Glutamatergic neuron (in vitro differentiated cells): ENCODE data around the gene FCN2. TPM values are rescaled to one million over a fixed set of nuclear protein-coding genes. Genes with fewer than 3 reads are reported as not detected.

ENCODE experiments used
- DNase-seq: peaks from one replicate; pipeline ENCODE4 v3.0.0; 2022
- H3K27ac Mint-ChIP-seq: one replicate; pipeline ENCODE4 v1.8.0; 2020; ENCODE audit warnings: mild to moderate bottlenecking, mixed read lengths, inconsistent platforms; ENCODE audit not compliant: unreplicated experiment
- H3K27me3 Mint-ChIP-seq: one replicate; pipeline ENCODE4 v1.8.0; 2020; ENCODE audit warnings: mild to moderate bottlenecking, moderate library complexity, mixed read lengths, inconsistent platforms; ENCODE audit not compliant: unreplicated experiment
- H3K36me3 Mint-ChIP-seq: one replicate; pipeline ENCODE4 v1.8.0; 2020; ENCODE audit warnings: mild to moderate bottlenecking, mixed read lengths, inconsistent platforms; ENCODE audit not compliant: unreplicated experiment
- H3K4me1 Mint-ChIP-seq: one replicate; pipeline ENCODE4 v1.8.0; 2020; ENCODE audit warnings: mild to moderate bottlenecking, low read depth, mixed read lengths, inconsistent platforms; ENCODE audit not compliant: unreplicated experiment
- H3K4me3 Mint-ChIP-seq: one replicate; pipeline ENCODE4 v1.8.0; 2020; ENCODE audit warnings: mild to moderate bottlenecking, mixed read lengths, inconsistent platforms; ENCODE audit not compliant: unreplicated experiment
- H3K9me3 Mint-ChIP-seq: one replicate; pipeline ENCODE4 v1.8.0; 2020; ENCODE audit warnings: mild to moderate bottlenecking, moderate library complexity, mixed read lengths, inconsistent platforms; ENCODE audit not compliant: unreplicated experiment
- total RNA-seq: library from RNA; stranded (reverse); fragmentation: NEBNext Ultra II Directional; extraction: Animal tissue kit (Norgen Biotek cat#: 25700); gene quantifications from one replicate; pipeline ENCODE4 v1.2.1, GENCODE V29; 2021; ENCODE audit not compliant: unreplicated experiment
- TF ChIP-seq, protein P1 (sequence below): fragments of 200-600 bp; sonication (generic); IDR thresholded peaks from one replicate; pipeline ENCODE4 v1.5.0; 2021; ENCODE audit not compliant: partially characterized antibody, unreplicated experiment

FCN2 gene
- total RNA-seq, 1 donor from 2014 or later = not detected

DNA sequence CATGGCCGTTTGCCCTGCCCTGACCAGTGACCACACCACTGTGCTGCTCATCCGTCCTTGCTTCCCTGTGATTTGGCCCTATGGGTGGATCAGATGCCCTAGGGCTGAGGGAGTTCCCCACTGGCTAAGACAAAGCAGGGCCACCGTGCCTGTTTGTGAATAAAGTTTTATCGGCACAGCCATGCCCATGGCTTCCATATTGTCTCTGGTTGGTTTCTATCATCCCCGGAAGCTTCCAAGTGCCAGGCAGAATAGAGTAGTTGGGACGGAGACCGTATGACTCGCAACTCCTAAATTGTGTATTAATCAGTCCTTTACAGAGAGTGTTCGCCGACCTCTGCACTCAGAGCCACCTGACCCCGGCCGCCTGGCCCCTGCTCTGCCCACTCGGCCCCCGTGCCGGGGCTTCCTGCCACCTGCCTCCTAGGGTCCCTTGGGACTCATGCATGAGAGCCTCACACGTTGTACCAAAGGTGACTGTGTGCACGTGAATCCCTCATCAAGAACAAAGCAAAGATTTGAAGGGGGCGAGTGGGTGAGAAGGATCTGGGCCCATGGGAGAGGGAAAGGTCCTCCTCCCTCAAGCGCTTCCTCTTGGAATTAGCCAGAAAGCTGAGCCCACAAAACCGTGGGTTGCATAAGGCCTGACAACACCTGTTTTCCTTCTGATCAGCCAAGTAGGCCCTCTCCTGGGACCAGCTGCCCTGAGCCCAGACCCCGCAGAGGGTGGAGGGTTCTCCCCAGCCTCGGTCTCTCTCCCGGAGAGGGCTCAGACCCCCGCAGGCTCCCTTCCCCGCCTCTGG lies 11.7 kb upstream of the FCN2 start:
- TF ChIP-seq, protein P1, sequence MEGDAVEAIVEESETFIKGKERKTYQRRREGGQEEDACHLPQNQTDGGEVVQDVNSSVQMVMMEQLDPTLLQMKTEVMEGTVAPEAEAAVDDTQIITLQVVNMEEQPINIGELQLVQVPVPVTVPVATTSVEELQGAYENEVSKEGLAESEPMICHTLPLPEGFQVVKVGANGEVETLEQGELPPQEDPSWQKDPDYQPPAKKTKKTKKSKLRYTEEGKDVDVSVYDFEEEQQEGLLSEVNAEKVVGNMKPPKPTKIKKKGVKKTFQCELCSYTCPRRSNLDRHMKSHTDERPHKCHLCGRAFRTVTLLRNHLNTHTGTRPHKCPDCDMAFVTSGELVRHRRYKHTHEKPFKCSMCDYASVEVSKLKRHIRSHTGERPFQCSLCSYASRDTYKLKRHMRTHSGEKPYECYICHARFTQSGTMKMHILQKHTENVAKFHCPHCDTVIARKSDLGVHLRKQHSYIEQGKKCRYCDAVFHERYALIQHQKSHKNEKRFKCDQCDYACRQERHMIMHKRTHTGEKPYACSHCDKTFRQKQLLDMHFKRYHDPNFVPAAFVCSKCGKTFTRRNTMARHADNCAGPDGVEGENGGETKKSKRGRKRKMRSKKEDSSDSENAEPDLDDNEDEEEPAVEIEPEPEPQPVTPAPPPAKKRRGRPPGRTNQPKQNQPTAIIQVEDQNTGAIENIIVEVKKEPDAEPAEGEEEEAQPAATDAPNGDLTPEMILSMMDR = no peak
- peaks cover 6% of the 10 kb centered on the region for H3K36me3 Mint-ChIP-seq
- no peaks in the 10 kb centered on the region for H3K9me3 Mint-ChIP-seq
- no peaks in the 10 kb centered on the region for H3K27me3 Mint-ChIP-seq
- H3K4me1 Mint-ChIP-seq = peaks cover 8% of the 10 kb centered on the region
- no peak for DNase-seq
- H3K27ac Mint-ChIP-seq = no peak overlapping the region
- no peak overlapping the region for H3K4me3 Mint-ChIP-seq

DNA sequence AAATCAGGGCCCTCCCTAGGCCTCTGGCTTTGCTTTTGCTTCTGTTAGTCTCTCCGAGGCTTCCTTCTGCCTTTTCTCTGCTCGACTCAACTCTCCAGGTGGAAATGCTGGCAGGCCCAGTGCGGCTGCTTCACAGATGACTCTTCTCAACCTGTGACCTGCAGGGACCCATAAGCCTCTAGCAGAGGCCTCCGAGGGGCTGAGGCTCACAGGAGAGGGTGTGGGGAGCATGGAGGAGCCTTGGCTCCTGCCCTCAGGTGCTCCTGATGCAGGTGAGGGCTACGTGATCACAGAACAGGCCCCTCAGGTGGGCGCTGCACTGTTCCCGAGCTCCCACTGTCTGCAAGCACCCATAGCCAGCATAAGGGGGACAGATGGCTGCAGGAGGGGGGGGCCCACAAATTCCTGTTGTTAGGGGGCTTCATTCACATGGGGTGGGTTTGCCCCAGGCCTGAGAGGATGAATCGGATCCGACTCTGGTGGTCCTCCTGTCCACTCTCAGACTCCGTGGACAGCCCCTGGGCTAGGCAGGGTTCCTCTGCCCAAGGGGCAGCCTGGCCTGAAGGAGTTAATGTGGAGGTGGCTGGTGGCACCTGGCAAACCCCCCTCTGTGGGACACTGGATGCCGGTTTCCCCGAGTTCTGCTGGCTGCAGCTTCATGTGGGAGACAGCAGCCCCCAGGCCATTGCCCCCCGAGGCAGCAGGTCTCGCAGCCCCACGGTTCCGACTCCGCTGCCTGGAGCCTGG lies 10.9 kb upstream of the FCN2 start:
- Mint-ChIP-seq H3K4me1 (peaks cover 7% of the 10 kb centered on the region), H3K36me3 (peaks cover 6% of the 10 kb centered on the region), H3K27me3 (no peaks in the 10 kb centered on the region), H3K27ac (no peak overlapping the region), H3K9me3 (no peaks in the 10 kb centered on the region), H3K4me3 (no peak overlapping the region)
- TF ChIP-seq, protein P1 = no peak
- no peak for DNase-seq

DNA sequence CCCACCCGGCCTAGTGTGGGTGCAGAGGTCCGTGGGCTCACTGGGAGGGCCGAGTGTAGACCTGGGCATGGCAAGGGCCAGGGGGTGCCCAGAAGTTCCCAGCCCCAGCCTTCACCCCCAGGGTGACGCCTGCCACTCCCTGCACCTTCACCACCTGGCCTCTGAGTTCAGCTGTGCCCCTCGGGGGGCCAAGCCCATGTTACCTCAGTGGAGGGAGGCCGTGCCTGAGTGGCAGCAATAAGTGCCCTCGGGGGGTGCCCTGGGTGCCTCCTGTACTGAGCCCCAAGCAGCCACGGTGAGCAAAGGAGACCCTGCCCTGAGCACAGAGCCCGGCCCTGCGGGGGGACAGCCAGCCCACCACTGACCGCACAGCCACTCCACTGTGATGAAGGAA lies 10.3 kb upstream of the FCN2 start:
- Mint-ChIP-seq H3K9me3 (no peaks in the 10 kb centered on the region), H3K27ac (no peak overlapping the region), H3K4me1 (peaks cover 7% of the 10 kb centered on the region), H3K36me3 (peaks cover 6% of the 10 kb centered on the region), H3K4me3 (no peak overlapping the region), H3K27me3 (no peaks in the 10 kb centered on the region)
- no peak for DNase-seq
- TF ChIP-seq, protein P1 = no peak

DNA sequence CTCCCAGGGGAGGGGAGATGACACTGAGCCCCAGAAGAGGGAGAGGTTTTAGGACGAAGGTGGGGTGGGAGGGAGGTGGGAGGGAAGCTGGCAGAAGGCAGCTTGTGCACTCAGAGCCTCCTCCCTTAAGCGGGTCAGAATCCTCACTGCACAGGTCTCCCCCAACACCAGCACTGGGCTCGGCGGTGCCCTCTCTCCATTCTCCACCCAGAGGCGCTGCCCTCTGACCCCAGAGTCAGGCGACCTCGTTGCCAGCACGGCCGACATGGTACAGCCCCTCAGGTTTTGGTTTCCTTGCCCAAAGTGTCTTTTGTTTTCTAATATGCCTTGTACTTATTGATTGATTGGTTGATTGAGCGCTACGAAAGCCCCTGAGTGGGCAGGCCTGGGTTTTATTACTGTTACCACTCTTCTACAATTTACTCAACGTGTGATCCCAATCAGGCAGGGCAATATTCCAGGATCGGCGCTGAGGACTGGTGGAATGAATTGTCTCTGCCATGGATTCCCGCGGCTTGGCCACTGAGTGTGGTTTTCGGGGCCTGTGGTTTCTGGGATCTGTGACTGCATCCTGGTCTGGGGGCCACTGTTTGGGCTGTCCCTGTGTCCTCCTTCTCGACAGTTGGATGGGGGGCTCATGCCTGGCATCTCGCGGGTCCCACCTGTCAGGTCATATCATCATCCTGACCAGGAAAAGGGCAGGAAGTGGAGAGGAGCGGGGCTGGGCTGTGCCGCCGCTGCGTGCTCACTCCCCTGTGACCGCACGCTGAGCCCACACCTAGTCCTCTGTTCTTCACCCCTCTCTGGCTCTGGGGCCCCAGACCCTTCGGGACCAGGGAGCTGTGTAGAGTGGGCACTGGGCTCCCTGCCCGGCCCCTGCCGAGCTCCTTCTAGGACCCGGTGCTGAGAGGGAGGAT lies 9.6 kb upstream of the FCN2 start:
- no peak for DNase-seq
- Mint-ChIP-seq H3K27me3 (no peaks in the 10 kb centered on the region), H3K36me3 (peaks cover 6% of the 10 kb centered on the region), H3K4me3 (no peak overlapping the region), H3K4me1 (peaks cover 7% of the 10 kb centered on the region), H3K27ac (no peak overlapping the region), H3K9me3 (no peaks in the 10 kb centered on the region)
- TF ChIP-seq, protein P1 = no peak
